Fibroblast of lung (primary cell): ENCODE results near the gene ASIC2. TPM values are rescaled to one million over a fixed set of nuclear protein-coding genes. Genes with fewer than 3 reads are reported as not detected.
"Not testable (repeated sequence)": the region's sequence is repeated elsewhere in the genome, so short reads cannot be mapped to it uniquely, and the experiment has no call there.

Experiments used
- DNase-seq, 2 donors: peaks; one replicate each; pipeline versions ENCODE4 v3.0.0 to v3.0.0-alpha.2; 2010; ENCODE audit warnings: low read depth in 2 of 2
- H2AFZ ChIP-seq: 2 replicates; pipeline ENCODE4 v1.5.1; 2012; ENCODE audit warnings: low read length, control low read depth, inconsistent platforms
- H3K27ac ChIP-seq: 2 replicates; pipeline ENCODE4 v1.5.1; 2011; ENCODE audit warnings: low read length, control low read depth; ENCODE audit not compliant: insufficient read depth
- H3K27me3 ChIP-seq: 2 replicates; pipeline ENCODE4 v1.5.1; 2011; ENCODE audit warnings: mild to moderate bottlenecking, low read length; ENCODE audit not compliant: control insufficient read depth, insufficient read depth
- H3K36me3 ChIP-seq: 2 replicates; pipeline ENCODE4 v1.5.1; 2011; ENCODE audit warnings: low read length; ENCODE audit not compliant: control insufficient read depth, insufficient read depth
- H3K4me1 ChIP-seq: 2 replicates; pipeline ENCODE4 v1.5.1; 2011; ENCODE audit warnings: low read length; ENCODE audit not compliant: control insufficient read depth, insufficient read depth; ENCODE audit errors: extremely low read depth
- H3K4me2 ChIP-seq: 2 replicates; pipeline ENCODE4 v1.5.1; 2011; ENCODE audit warnings: low read length, control low read depth; ENCODE audit not compliant: insufficient read depth; ENCODE audit errors: extremely low read depth
- H3K4me3 ChIP-seq, 4 experiments: fragments of 200-600 bp in 1 of 4; sonication (generic) in 1 of 4; replicated peaks in 1 of 4; 2 replicates each; pipeline ENCODE4 v1.5.1; 2011 to 2016; ENCODE audit warnings: low read length in 4 of 4, low read depth in 3 of 4, mild to moderate bottlenecking in 3 of 4, control low read depth in 2 of 4, inconsistent platforms in 1 of 4, mixed read lengths in 1 of 4; ENCODE audit not compliant: insufficient read depth in 1 of 4; ENCODE audit errors: control extremely low read depth in 1 of 4
- H3K79me2 ChIP-seq: 2 replicates; pipeline ENCODE4 v1.5.1; 2012; ENCODE audit warnings: mild to moderate bottlenecking, low read length, inconsistent platforms; ENCODE audit not compliant: control insufficient read depth, insufficient read depth
- H3K9ac ChIP-seq: 2 replicates; pipeline ENCODE4 v1.5.1; 2011; ENCODE audit warnings: mild to moderate bottlenecking, low read length, control low read depth; ENCODE audit not compliant: insufficient read depth
- H3K9me3 ChIP-seq: 2 replicates; pipeline ENCODE4 v1.5.1; 2012; ENCODE audit warnings: low read depth, low read length; ENCODE audit not compliant: control insufficient read depth, insufficient read depth
- H4K20me1 ChIP-seq: 2 replicates; pipeline ENCODE4 v1.5.1; 2011; ENCODE audit warnings: low read length; ENCODE audit not compliant: control insufficient read depth, insufficient read depth; ENCODE audit errors: extremely low read depth
- EZH2 ChIP-seq: IDR thresholded peaks from 2 replicates; pipeline ENCODE4 v1.5.1; 2012; ENCODE audit warnings: low read length, control low read depth, mild to moderate bottlenecking; ENCODE audit errors: missing control alignments
- polyA plus RNA-seq, 2 donors: library from polyadenylated mRNA; depleted of rRNA in 1 of 2; stranded (reverse) in 1 of 2; unstranded in 1 of 2; fragments of >200 nt; gene quantifications; 2 replicates each; pipeline ENCODE4 v1.2.1, GENCODE V29; 2011 to 2012; ENCODE audit warnings: missing spikeins in 1 of 2
- total RNA-seq: library from RNA; depleted of rRNA; stranded (reverse); fragments of >200 nt; gene quantifications from 2 replicates; pipeline ENCODE4 v1.2.1, GENCODE V29; 2014
- TF ChIP-seq, protein P1 (sequence below), 2 donors: IDR thresholded peaks in 1 of 2; conservative IDR thresholded peaks in 1 of 2; 1 replicate in 1 of 2; 2 replicates in 1 of 2; pipeline ENCODE4 v1.5.1; 2011 to 2012; ENCODE audit warnings: low read length in 2 of 2, control low read depth in 1 of 2, inconsistent platforms in 1 of 2, low read depth in 1 of 2, mild to moderate bottlenecking in 1 of 2

ASIC2 gene
- total and polyA plus RNA-seq, 2 donors (not counting 1 experiment from before 2014, with no cell fraction given), result 0.08 to 0.50 TPM

DNA sequence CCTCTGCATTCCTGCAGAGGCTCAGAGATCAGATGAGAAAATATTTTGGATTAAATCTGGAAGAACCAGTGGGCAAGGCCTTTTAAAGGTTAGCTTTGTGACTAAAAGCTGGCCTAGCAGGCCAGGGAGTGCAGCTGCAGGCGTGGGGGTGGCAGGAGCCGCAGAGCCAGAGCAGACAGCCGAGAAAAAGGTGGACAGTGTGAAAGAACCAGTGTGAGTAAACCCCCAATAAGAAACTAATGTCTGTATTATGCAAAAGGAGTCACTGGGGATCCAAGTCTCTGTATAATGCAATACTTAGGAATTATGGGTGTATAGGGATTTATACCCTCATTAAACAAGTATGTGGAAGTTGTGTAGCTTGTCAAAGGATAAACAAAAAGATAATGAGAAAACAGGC is 322.8 kb downstream of the ASIC2 start:
- H4K20me1 ChIP-seq, result no peaks in the 10 kb centered on the region
- no peak overlapping the region for H2AFZ ChIP-seq
- H3K4me1 ChIP-seq, result no peaks in the 10 kb centered on the region
- no peak overlapping the region for H3K27ac ChIP-seq
- H3K27me3 ChIP-seq, result no peaks in the 10 kb centered on the region
- H3K9ac ChIP-seq, result no peak overlapping the region
- no peak overlapping the region for H3K4me2 ChIP-seq
- DNase-seq, result peak in 1 of 2 donors; percentile 40
- no peaks in the 10 kb centered on the region for H3K36me3 ChIP-seq
- no peak for TF ChIP-seq EZH2
- TF ChIP-seq, protein P1, sequence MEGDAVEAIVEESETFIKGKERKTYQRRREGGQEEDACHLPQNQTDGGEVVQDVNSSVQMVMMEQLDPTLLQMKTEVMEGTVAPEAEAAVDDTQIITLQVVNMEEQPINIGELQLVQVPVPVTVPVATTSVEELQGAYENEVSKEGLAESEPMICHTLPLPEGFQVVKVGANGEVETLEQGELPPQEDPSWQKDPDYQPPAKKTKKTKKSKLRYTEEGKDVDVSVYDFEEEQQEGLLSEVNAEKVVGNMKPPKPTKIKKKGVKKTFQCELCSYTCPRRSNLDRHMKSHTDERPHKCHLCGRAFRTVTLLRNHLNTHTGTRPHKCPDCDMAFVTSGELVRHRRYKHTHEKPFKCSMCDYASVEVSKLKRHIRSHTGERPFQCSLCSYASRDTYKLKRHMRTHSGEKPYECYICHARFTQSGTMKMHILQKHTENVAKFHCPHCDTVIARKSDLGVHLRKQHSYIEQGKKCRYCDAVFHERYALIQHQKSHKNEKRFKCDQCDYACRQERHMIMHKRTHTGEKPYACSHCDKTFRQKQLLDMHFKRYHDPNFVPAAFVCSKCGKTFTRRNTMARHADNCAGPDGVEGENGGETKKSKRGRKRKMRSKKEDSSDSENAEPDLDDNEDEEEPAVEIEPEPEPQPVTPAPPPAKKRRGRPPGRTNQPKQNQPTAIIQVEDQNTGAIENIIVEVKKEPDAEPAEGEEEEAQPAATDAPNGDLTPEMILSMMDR (conservative IDR thresholded peaks at IDR 0.05 in 1 of 2, IDR thresholded peaks at IDR 0.05 in 1 of 2; ENCODE audit: low read depth in 1 of 2, low read length in 2 of 2), result no peak
- no peaks in the 10 kb centered on the region for H3K9me3 ChIP-seq
- H3K4me3 ChIP-seq, result no peak overlapping the region
- no peaks in the 10 kb centered on the region for H3K79me2 ChIP-seq

DNA sequence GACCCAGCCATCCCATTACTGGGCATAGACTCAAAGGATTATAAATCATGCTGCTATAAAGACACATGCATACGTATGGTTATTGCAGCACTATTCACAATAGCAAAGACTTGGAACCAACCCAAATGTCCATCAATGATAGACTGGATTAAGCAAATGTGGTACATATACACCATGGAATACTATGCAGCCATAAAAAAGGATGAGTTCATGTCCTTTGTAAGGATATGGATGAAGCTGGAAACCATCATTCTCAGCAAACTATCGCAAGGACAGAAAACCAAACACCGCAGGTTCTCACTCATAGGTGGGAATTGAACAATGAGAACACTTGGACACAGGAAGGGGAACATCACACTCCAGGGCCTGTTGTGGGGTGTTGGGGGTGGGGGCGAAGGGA is 323.9 kb downstream of the ASIC2 start:
- H3K4me3 ChIP-seq, H3K27me3 ChIP-seq, H3K79me2 ChIP-seq, H3K9ac ChIP-seq, H3K36me3 ChIP-seq, DNase-seq, H3K27ac ChIP-seq, H3K4me1 ChIP-seq, H2AFZ ChIP-seq, H4K20me1 ChIP-seq, H3K9me3 ChIP-seq, H3K4me2 ChIP-seq: not testable (repeated sequence)

DNA sequence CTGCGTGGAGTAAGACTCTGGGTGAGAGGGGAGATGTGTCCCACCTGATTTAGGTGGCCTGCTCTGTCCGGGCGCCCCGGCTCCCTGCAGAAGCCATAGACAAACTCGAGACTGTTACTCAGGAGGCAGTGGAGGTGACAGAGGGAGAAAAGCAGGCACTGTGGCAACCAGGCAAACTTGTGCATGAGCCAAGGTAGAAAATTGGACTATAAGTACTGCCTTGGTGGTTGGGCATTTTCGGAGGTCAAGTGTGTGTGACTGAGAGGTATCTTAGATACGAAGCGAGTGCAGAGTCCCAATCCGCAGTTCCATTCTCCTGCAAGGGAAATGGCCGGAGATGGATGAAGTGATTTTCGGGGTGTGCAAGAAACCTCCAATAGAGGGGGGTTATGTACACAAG is 328.6 kb downstream of the ASIC2 start:
- no peak for DNase-seq
- H4K20me1 ChIP-seq, result no peaks in the 10 kb centered on the region
- H3K9ac ChIP-seq, result no peak overlapping the region
- H2AFZ ChIP-seq, result no peak overlapping the region
- no peaks in the 10 kb centered on the region for H3K9me3 ChIP-seq
- no peaks in the 10 kb centered on the region for H3K27me3 ChIP-seq
- H3K79me2 ChIP-seq, result no peaks in the 10 kb centered on the region
- H3K4me3 ChIP-seq, result no peak overlapping the region
- TF ChIP-seq, protein P1 (conservative IDR thresholded peaks at IDR 0.05 in 1 of 2, IDR thresholded peaks at IDR 0.05 in 1 of 2; ENCODE audit: low read depth in 1 of 2, low read length in 2 of 2), result no peak
- H3K4me2 ChIP-seq, result no peak overlapping the region
- no peaks in the 10 kb centered on the region for H3K4me1 ChIP-seq
- H3K27ac ChIP-seq, result no peak overlapping the region
- no peaks in the 10 kb centered on the region for H3K36me3 ChIP-seq
